Measurements from ENCODE around the gene PTPRR. TPM values are rescaled to one million over a fixed set of nuclear protein-coding genes. Genes with fewer than 3 reads are reported as not detected.

Gene PTPRR
- total and polyA plus RNA-seq, 10 of the 15 experiments (the other 5 are each of a cell fraction or from before 2014, with no cell fraction given) = 0.14 to 3.1 (median 0.42) TPM

DNA sequence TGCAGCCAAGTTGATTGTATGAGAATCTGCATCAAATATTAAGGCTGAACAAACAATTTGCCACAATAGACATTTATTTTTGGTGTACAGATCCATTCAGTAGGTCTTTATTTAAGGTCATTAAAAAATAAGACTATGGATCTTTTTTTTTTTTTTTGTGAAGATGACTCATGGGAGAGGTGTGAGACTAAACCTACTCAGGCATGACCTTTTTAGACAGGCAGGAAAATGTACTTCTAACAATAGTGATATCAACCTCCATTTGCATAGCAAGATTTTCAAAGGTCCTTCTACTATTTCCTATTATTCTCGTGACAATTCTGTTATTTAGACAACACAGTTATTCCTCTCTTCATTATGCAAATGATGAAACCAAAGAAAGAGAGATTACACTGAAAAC lies 39.9 kb upstream of the PTPRR start:
- no peak overlapping the region for H2AFZ ChIP-seq (ENCODE audit: control insufficient read depth, low read depth, low read length)
- no peaks in the 10 kb centered on the region for H4K20me1 ChIP-seq (ENCODE audit: control insufficient read depth, insufficient read depth)
- intact Hi-C loops (cut with micrococcal nuclease; ENCODE audit: unreplicated experiment) = no loop called here
- DNase-seq (ENCODE audit: low read depth, low spot score) (no peak), ATAC-seq (no peak), FAIRE-seq (no peak)
- ChIA-PET SMC1A (ENCODE audit: uncharacterized antibody, unreplicated experiment) (no interaction called here), POLR2A (no interaction called here), CTCF (no interaction called here), RAD21 (ENCODE audit: unreplicated experiment) (no interaction called here)
- H3K27me3 ChIP-seq (replicated peaks in 1 of 2; ENCODE audit: control insufficient read depth in 2 of 2, insufficient read depth in 2 of 2, low read length in 1 of 2) = no peaks in the 10 kb centered on the region
- no peak overlapping the region for H3K27ac ChIP-seq (ENCODE audit: control insufficient read depth, insufficient read depth)
- TF ChIP-seq, protein P1, sequence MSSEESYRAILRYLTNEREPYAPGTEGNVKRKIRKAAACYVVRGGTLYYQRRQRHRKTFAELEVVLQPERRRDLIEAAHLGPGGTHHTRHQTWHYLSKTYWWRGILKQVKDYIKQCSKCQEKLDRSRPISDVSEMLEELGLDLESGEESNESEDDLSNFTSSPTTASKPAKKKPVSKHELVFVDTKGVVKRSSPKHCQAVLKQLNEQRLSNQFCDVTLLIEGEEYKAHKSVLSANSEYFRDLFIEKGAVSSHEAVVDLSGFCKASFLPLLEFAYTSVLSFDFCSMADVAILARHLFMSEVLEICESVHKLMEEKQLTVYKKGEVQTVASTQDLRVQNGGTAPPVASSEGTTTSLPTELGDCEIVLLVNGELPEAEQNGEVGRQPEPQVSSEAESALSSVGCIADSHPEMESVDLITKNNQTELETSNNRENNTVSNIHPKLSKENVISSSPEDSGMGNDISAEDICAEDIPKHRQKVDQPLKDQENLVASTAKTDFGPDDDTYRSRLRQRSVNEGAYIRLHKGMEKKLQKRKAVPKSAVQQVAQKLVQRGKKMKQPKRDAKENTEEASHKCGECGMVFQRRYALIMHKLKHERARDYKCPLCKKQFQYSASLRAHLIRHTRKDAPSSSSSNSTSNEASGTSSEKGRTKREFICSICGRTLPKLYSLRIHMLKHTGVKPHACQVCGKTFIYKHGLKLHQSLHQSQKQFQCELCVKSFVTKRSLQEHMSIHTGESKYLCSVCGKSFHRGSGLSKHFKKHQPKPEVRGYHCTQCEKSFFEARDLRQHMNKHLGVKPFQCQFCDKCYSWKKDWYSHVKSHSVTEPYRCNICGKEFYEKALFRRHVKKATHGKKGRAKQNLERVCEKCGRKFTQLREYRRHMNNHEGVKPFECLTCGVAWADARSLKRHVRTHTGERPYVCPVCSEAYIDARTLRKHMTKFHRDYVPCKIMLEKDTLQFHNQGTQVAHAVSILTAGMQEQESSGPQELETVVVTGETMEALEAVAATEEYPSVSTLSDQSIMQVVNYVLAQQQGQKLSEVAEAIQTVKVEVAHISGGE (CRISPR knock-in tag; IDR thresholded peaks at IDR 0.05) = no peak
- TF ChIP-seq KDM1A (IDR thresholded peaks at IDR 0.05; ENCODE audit: borderline replicate concordance) (no peak), RAD51 (IDR thresholded peaks at IDR 0.05) (no peak), BHLHE40 (IDR thresholded peaks at IDR 0.05; ENCODE audit: borderline replicate concordance in 1 of 2, low read depth in 2 of 2, low read length in 1 of 2) (no peak), NFXL1 (IDR thresholded peaks at IDR 0.05; ENCODE audit: borderline replicate concordance) (no peak), ETV6 (conservative IDR thresholded peaks at IDR 0.05 in 1 of 2, IDR thresholded peaks at IDR 0.05 in 1 of 2; ENCODE audit: borderline replicate concordance in 1 of 2, low read depth in 1 of 2) (no peak), ZNF384 (IDR thresholded peaks at IDR 0.05; ENCODE audit: borderline replicate concordance, low read depth, low read length) (no peak)
- TF ChIP-seq, protein P2, sequence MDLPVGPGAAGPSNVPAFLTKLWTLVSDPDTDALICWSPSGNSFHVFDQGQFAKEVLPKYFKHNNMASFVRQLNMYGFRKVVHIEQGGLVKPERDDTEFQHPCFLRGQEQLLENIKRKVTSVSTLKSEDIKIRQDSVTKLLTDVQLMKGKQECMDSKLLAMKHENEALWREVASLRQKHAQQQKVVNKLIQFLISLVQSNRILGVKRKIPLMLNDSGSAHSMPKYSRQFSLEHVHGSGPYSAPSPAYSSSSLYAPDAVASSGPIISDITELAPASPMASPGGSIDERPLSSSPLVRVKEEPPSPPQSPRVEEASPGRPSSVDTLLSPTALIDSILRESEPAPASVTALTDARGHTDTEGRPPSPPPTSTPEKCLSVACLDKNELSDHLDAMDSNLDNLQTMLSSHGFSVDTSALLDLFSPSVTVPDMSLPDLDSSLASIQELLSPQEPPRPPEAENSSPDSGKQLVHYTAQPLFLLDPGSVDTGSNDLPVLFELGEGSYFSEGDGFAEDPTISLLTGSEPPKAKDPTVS (IDR thresholded peaks at IDR 0.05; ENCODE audit: low read depth, low read length) = no peak
- no peak overlapping the region for H3K4me2 ChIP-seq (ENCODE audit: control insufficient read depth, insufficient read depth)
- WGBS (ENCODE audit: insufficient coverage, insufficient replicate concordance, low lambda C conversion rate, missing lambda C conversion rate) = 0% methylated on average over 1 of the region's 1 CpG
- no peaks in the 10 kb centered on the region for H3K4me1 ChIP-seq (ENCODE audit: control insufficient read depth, insufficient read depth, low read length)
- no peaks in the 10 kb centered on the region for H3K9me3 ChIP-seq (replicated peaks; ENCODE audit: control insufficient read depth, insufficient read depth, low read length)
- no peaks in the 10 kb centered on the region for H3K36me3 ChIP-seq (ENCODE audit: control insufficient read depth in 2 of 2, insufficient read depth in 2 of 2, low read length in 1 of 2)
- H3K4me3 ChIP-seq = no peak overlapping the region
- no TSS peak for BruUV-seq (replicated peaks)
- in situ Hi-C loops (cut with MboI) = no loop called here
- no peaks in the 10 kb centered on the region for H3K79me2 ChIP-seq (ENCODE audit: control insufficient read depth, insufficient read depth, low read length)
- no peak overlapping the region for H3K9ac ChIP-seq (ENCODE audit: control insufficient read depth, insufficient read depth, low read length)
